Endothelial cell of umbilical vein (primary cell): Measurements from ENCODE around the gene EIF4A3. TPM values are rescaled to one million over a fixed set of nuclear protein-coding genes. Genes with fewer than 3 reads are reported as not detected.

Source experiments
- BruUV-seq: library from RNA; stranded (reverse); fragments of 400-500 nt; replicated peaks from 2 replicates; lab custom pipeline; 2021; lab: Mats Ljungman, UMichigan
- CTCF ChIA-PET: fragments of 300-600, 350-600 bp; sonication (Branson Sonifier 250); formaldehyde crosslinking; loops from one replicate; lab custom pipeline; 2021; ENCODE audit warnings: antibody characterized with exemption, inconsistent platforms; lab: Charles Lee
- POLR2A ChIA-PET: fragments of 300-600, 350-600 bp; sonication (Branson Sonifier 250); formaldehyde crosslinking; loops from one replicate; lab custom pipeline; 2021; ENCODE audit warnings: antibody characterized with exemption, inconsistent platforms; lab: Charles Lee
- DNase-seq: peaks from one replicate; pipeline ENCODE4 v3.0.0-alpha.2; 2011; ENCODE audit warnings: low read depth, low spot score
- FAIRE-seq: peaks from 2 replicates; lab custom pipeline; 2011; peaks lifted over from hg19 to GRCh38; lab: Jason Lieb, UNC
- H2AFZ ChIP-seq: 2 replicates; pipeline ENCODE4 v1.6.0; 2012; ENCODE audit warnings: low read depth, low read length, control low read depth, inconsistent platforms
- H3K27ac ChIP-seq: 2 replicates; pipeline ENCODE4 v1.5.1; 2011; ENCODE audit warnings: low read depth, mild to moderate bottlenecking, control low read depth, low read length, moderate library complexity; ENCODE audit not compliant: insufficient read depth
- H3K27me3 ChIP-seq, 2 experiments: 2 replicates each; pipeline versions ENCODE4 v1.6.0 to v1.6.1; 2011; ENCODE audit warnings: low read length in 2 of 2, mixed read lengths in 1 of 2; ENCODE audit not compliant: control insufficient read depth in 2 of 2, insufficient read depth in 2 of 2
- H3K36me3 ChIP-seq, 2 experiments: 2 replicates in 1 of 2; 3 replicates in 1 of 2; pipeline ENCODE4 v1.5.1; 2011; ENCODE audit warnings: low read length in 2 of 2, mild to moderate bottlenecking in 1 of 2, moderate library complexity in 1 of 2; ENCODE audit not compliant: control insufficient read depth in 2 of 2, insufficient read depth in 2 of 2; ENCODE audit errors: extremely low read depth in 1 of 2
- H3K4me1 ChIP-seq: 3 replicates; pipeline ENCODE4 v1.5.1; 2011; ENCODE audit warnings: mild to moderate bottlenecking, low read length; ENCODE audit not compliant: control insufficient read depth, insufficient read depth; ENCODE audit errors: extremely low read depth
- H3K4me2 ChIP-seq: 2 replicates; pipeline ENCODE4 v1.6.1; 2011; ENCODE audit warnings: low read length, control low read depth, mixed read lengths; ENCODE audit not compliant: insufficient read depth
- H3K4me3 ChIP-seq, 3 experiments: fragments of 200-600 bp in 1 of 3; sonication (generic), shearing (Covaris generic) in 1 of 3; replicated peaks in 1 of 3; 2 replicates each; pipeline ENCODE4 v1.5.1; 2011 to 2016; ENCODE audit warnings: control low read depth in 3 of 3, low read length in 3 of 3, mild to moderate bottlenecking in 2 of 3, inconsistent platforms in 1 of 3, low read depth in 1 of 3, moderate library complexity in 1 of 3; ENCODE audit not compliant: insufficient read depth in 1 of 3
- H3K79me2 ChIP-seq: 2 replicates; pipeline ENCODE4 v1.6.0; 2012; ENCODE audit warnings: low read length, inconsistent platforms; ENCODE audit not compliant: control insufficient read depth, insufficient read depth
- H3K9ac ChIP-seq: replicated peaks from 2 replicates; pipeline ENCODE3; 2011; ENCODE audit warnings: low read length, control low read depth; ENCODE audit not compliant: insufficient read depth; ENCODE audit errors: extremely low read depth
- H3K9me1 ChIP-seq: replicated peaks from 3 replicates; pipeline ENCODE4 v1.6.0; 2011; ENCODE audit warnings: mild to moderate bottlenecking, low read length; ENCODE audit not compliant: control insufficient read depth, insufficient read depth; ENCODE audit errors: extremely low read depth
- H3K9me3 ChIP-seq: replicated peaks from 2 replicates; pipeline ENCODE4 v1.5.1; 2012; ENCODE audit warnings: low read length, inconsistent platforms; ENCODE audit not compliant: control insufficient read depth, insufficient read depth
- H4K20me1 ChIP-seq: replicated peaks from 2 replicates; pipeline ENCODE3; 2011; ENCODE audit warnings: mild to moderate bottlenecking, low read length; ENCODE audit not compliant: control insufficient read depth, insufficient read depth; ENCODE audit errors: extremely low read depth
- CTCF ChIP-seq, 2 donors: IDR thresholded peaks; 1 replicate in 1 of 2; 2 replicates in 1 of 2; pipeline ENCODE4 v1.5.1; 2011; ENCODE audit warnings: low read length in 2 of 2, mild to moderate bottlenecking in 2 of 2, moderate library complexity in 2 of 2, control low read depth in 1 of 2, inconsistent platforms in 1 of 2, low read depth in 1 of 2; ENCODE audit not compliant: insufficient read depth in 1 of 2; ENCODE audit errors: extremely low read depth in 1 of 2
- EZH2 ChIP-seq: IDR thresholded peaks from 2 replicates; pipeline ENCODE4 v1.6.1; 2012; ENCODE audit warnings: borderline replicate concordance, low read depth, mild to moderate bottlenecking, moderate library complexity, low read length, inconsistent platforms; ENCODE audit not compliant: severe bottlenecking
- FOS ChIP-seq: IDR thresholded peaks from 2 replicates; pipeline ENCODE4 v1.6.1; 2011; ENCODE audit warnings: mild to moderate bottlenecking, low read length, moderate library complexity, borderline replicate concordance; ENCODE audit not compliant: insufficient read depth
- GATA2 ChIP-seq: IDR thresholded peaks from 2 replicates; pipeline ENCODE4 v1.7.0; 2011; ENCODE audit warnings: low read depth, mild to moderate bottlenecking, moderate library complexity, mixed read lengths, low read length; ENCODE audit not compliant: insufficient read length, insufficient read depth
- JUN ChIP-seq: IDR thresholded peaks from 2 replicates; pipeline ENCODE4 v1.6.1; 2011; ENCODE audit warnings: borderline replicate concordance, low read depth; ENCODE audit not compliant: insufficient read length, insufficient read depth
- MAX ChIP-seq: IDR thresholded peaks from 2 replicates; pipeline ENCODE4 v1.6.1; 2011; ENCODE audit not compliant: insufficient read depth, insufficient read length
- MYC ChIP-seq: IDR thresholded peaks from one replicate; pipeline ENCODE4 v1.6.1; 2011; ENCODE audit warnings: mild to moderate bottlenecking, low read depth, low read length
- POLR2AphosphoS5 ChIP-seq: IDR thresholded peaks from 2 replicates; pipeline ENCODE4 v1.6.1; 2012; ENCODE audit warnings: low read depth, mild to moderate bottlenecking, control low read depth, low read length, moderate library complexity; ENCODE audit not compliant: insufficient read depth
- dilution Hi-C: fragments of 300-500 bp; cut with MboI; formaldehyde crosslinking; loops from one replicate; pipeline ENCODE4 v1.15.0; 2019; ENCODE audit warnings: low sequenced_read_pairs; ENCODE audit not compliant: extremely low pct_ligation_motif_present
- intact Hi-C: fragments of 100-400 bp; cut with micrococcal nuclease; formaldehyde crosslinking; loops from one replicate; pipeline ENCODE4 v1.10.0; 2022
- polyA plus RNA-seq, 4 experiments: library from polyadenylated mRNA; depleted of rRNA in 3 of 4; stranded (reverse) in 3 of 4; unstranded in 1 of 4; fragments of >200 nt; gene quantifications; 2 replicates each; pipeline versions ENCODE4 v1.2.1 to v1.2.3, GENCODE V29; 2011 to 2012; ENCODE audit warnings: missing spikeins in 1 of 4
- total RNA-seq: library from RNA; stranded (reverse); gene quantifications from 2 replicates; pipeline ENCODE4 v1.2.3, GENCODE V29; 2021

EIF4A3 gene
- total and polyA plus RNA-seq, 2 donors (not counting 3 experiments of a cell fraction or from before 2014, with no cell fraction given) = 90.4 to 94.5 TPM

- peaks cover 5% of the 10 kb centered on the region for H3K79me2 ChIP-seq
- intact Hi-C loops = no loop called here
- H3K27ac ChIP-seq = no peak overlapping the region
- no peaks in the 10 kb centered on the region for H3K27me3 ChIP-seq
- dilution Hi-C loops = no loop called here
- H3K4me3 ChIP-seq = no peak overlapping the region
- H3K36me3 ChIP-seq = peaks cover 34 to 49% of the 10 kb centered on the region in 2 experiments
- H3K4me1 ChIP-seq = no peaks in the 10 kb centered on the region
- H3K9me1 ChIP-seq = no peaks in the 10 kb centered on the region
- POLR2A ChIA-PET = interaction anchor here (0.6 kb wide), 1 partner anchor 12 kb away, joined by 4 read pairs; no protein-coding TSS in a partner anchor
- H3K4me2 ChIP-seq = no peak overlapping the region
- no peaks in the 10 kb centered on the region for H4K20me1 ChIP-seq
- H3K9ac ChIP-seq = no peak overlapping the region
- no peak overlapping the region for H2AFZ ChIP-seq
- no peak for DNase-seq
- TF ChIP-seq GATA2 = no peak
- no peak for TF ChIP-seq POLR2AphosphoS5
- no peak for TF ChIP-seq EZH2
- TF ChIP-seq CTCF (IDR thresholded peaks at IDR 0.05; ENCODE audit: extremely low read depth in 1 of 2, insufficient read depth in 1 of 2, low read depth in 1 of 2, low read length in 2 of 2) = no peak
- TF ChIP-seq FOS = no peak
- TF ChIP-seq JUN = no peak
- no peak for TF ChIP-seq MYC
- no peak for TF ChIP-seq MAX
- no TSS peak for BruUV-seq
- no peak for FAIRE-seq
- CTCF ChIA-PET = no interaction called here
- H3K9me3 ChIP-seq = no peaks in the 10 kb centered on the region
These were observed 8.0 kb downstream of the EIF4A3 start for GRCh38 chr17:80138856-80139426.
